Stimulated activated CD8-positive, alpha-beta memory T cell treated with anti-CD3 and anti-CD28 coated beads, Interleukin-12 subunit alpha, Interleukin-12 subunit beta, amount 100 ng/mL, for 24 hours (primary cell): ENCODE data around the gene PDGFRB.

Experiments
- DNase-seq: peaks from one replicate; pipeline ENCODE4 v3.0.0-alpha.2; 2020; ENCODE audit errors: extremely low read depth

Gene PDGFRB

GRCh38 chr5:150065886-150066285, 89.8 kb downstream of the PDGFRB start:
- no peak for DNase-seq

- no peak for DNase-seq
These were observed 90.3 kb downstream of the PDGFRB start for GRCh38 chr5:150065346-150065745.

GRCh38 chr5:150064681-150065220, 90.9 kb downstream of the PDGFRB start:
- DNase-seq, result no peak
